GM18498 (cell line): Measurements from ENCODE around the gene MLF2.

Experiments
- ATAC-seq: cut with Tn5 transposase; IDR thresholded peaks from one replicate; pipeline ENCODE4 v1.9.1; 2021; ENCODE audit warnings: mild to moderate bottlenecking, moderate library complexity; ENCODE audit not compliant: unreplicated experiment

MLF2 gene

GRCh38 chr12:6752921-6753771 is at the start of gene MLF2:
Gene MLF2, minus strand, starts transcription at chr12:6753141. Its CDS starts 807 bp downstream, at chr12:6752334.
- ATAC-seq = peak; percentile 91

- no peak for ATAC-seq
Observed at GRCh38 chr12:6799147-6799546, 46.2 kb upstream of the MLF2 start.

GRCh38 chr12:6796576-6796975 is 43.6 kb upstream of the MLF2 start:
- ATAC-seq = no peak

- no peak for ATAC-seq
Observed at GRCh38 chr12:6795088-6795487, 42.1 kb upstream of the MLF2 start.

GRCh38 chr12:6792522-6793201 is 39.7 kb upstream of the MLF2 start:
- no peak for ATAC-seq

GRCh38 chr12:6791931-6792520 is 39.1 kb upstream of the MLF2 start:
- ATAC-seq = no peak

GRCh38 chr12:6790496-6791150 is 37.7 kb upstream of the MLF2 start:
- no peak for ATAC-seq

GRCh38 chr12:6788972-6789924 is 36.3 kb upstream of the MLF2 start, which contains the start of gene CD4:
Gene CD4, plus strand, starts transcription at chr12:6789528. Its CDS starts 10,611 bp downstream, at chr12:6800139.
- no peak for ATAC-seq

GRCh38 chr12:6787309-6787708 is 34.4 kb upstream of the MLF2 start:
- ATAC-seq = no peak

GRCh38 chr12:6786416-6787094 is 33.6 kb upstream of the MLF2 start:
- no peak for ATAC-seq

GRCh38 chr12:6784761-6785160 is 31.8 kb upstream of the MLF2 start:
- no peak for ATAC-seq

GRCh38 chr12:6784296-6784695 is 31.4 kb upstream of the MLF2 start:
- ATAC-seq = no peak

- no peak for ATAC-seq
Observed at GRCh38 chr12:6783828-6784227, 30.9 kb upstream of the MLF2 start.

- no peak for ATAC-seq
Observed at GRCh38 chr12:6782850-6783566, 30.1 kb upstream of the MLF2 start.

GRCh38 chr12:6782119-6782518 is 29.2 kb upstream of the MLF2 start:
- no peak for ATAC-seq

GRCh38 chr12:6780573-6780972 is 27.6 kb upstream of the MLF2 start:
- ATAC-seq = no peak

- no peak for ATAC-seq
Observed at GRCh38 chr12:6779708-6780432, 26.9 kb upstream of the MLF2 start.
